ENCODE data around the gene KIF21B. TPM values are rescaled to one million over a fixed set of nuclear protein-coding genes. Genes with fewer than 3 reads are reported as not detected.

Gene KIF21B
- total and polyA plus RNA-seq, 9 of the 15 experiments (the other 6 are each of a cell fraction or from before 2014, with no cell fraction given) = 0.46 to 13.4 (median 5.9) TPM

DNA sequence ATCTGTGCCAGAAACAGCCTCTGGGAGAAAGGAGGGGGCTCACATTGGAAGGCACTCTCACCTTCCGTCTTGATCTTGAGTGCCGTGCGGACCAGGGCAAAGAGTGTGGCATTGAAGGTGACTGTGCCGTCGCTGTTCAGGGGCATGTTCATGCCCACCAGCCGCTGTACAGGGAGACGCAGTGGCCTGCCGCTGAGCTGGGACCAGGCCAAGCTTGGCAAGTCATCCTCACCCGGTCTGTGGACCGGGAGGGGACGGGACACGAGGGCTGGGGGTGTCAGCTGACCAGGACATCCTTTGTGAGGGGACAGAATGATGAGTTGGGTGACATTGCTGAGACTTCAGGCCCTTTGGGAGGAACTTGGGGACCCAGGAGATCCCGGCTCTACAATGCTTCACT lies 25.0 kb upstream of the KIF21B start:
- BruUV-seq (replicated peaks) = no TSS peak
- H4K20me1 ChIP-seq (replicated peaks; ENCODE audit: control insufficient read depth, insufficient read depth, low read length) = peaks cover 3% of the 10 kb centered on the region; the same call in 1 of the 2 replicates
- WGBS (ENCODE audit: insufficient coverage, low coverage, missing lambda C conversion rate) = under 1% methylated on average over 13 of the region's 13 CpGs
- no peak overlapping the region for H2AFZ ChIP-seq (ENCODE audit: low read depth, low read length)
- FAIRE-seq (no peak), DNase-seq (ENCODE audit: extremely low read depth in 1 of 4, low spot score in 3 of 4) (no peak), ATAC-seq (no peak)
- H3K9ac ChIP-seq (ENCODE audit: insufficient read depth in 1 of 2, low read depth in 2 of 2, low read length in 2 of 2) = no peak overlapping the region
- H3K9me3 ChIP-seq (replicated peaks; ENCODE audit: control insufficient read depth, insufficient read depth, low read depth, low read length) = no peaks in the 10 kb centered on the region
- no peak overlapping the region for H3K27ac ChIP-seq (ENCODE audit: extremely low read depth, low read depth, low read length)
- no peaks in the 10 kb centered on the region for H3K9me1 ChIP-seq (ENCODE audit: control insufficient read depth, insufficient read depth, low read length)
- in situ Hi-C loops (cut with MboI) = no loop called here
- ChIA-PET POLR2A (interaction anchor here (0.8 to 1.6 kb wide), 6 partner anchors 9 to 155 kb away, joined by 3 to 6 read pairs (median 4); no protein-coding TSS in a partner anchor), CTCF (ENCODE audit: low intra/inter-chr PET ratio) (no interaction called here)
- no peaks in the 10 kb centered on the region for H3K79me2 ChIP-seq (ENCODE audit: control insufficient read depth, insufficient read depth, low read length)
- peaks cover 0 to 3% of the 10 kb centered on the region in 2 experiments; a peak in 1 of 5 replicates for H3K4me1 ChIP-seq (replicated peaks in 1 of 2; ENCODE audit: control insufficient read depth in 2 of 2, insufficient read depth in 2 of 2, low read length in 2 of 2)
- intact Hi-C loops (cut with micrococcal nuclease) = loop anchor here (10.0 kb wide), 2 partner anchors 66 to 484 kb away; partner anchors contain the start of gene CACNA1S
- no peak overlapping the region for H3K4me2 ChIP-seq (ENCODE audit: insufficient read depth, low read length)
- TF ChIP-seq ESRRB (CRISPR knock-in tag; IDR thresholded peaks at IDR 0.05; ENCODE audit: borderline replicate concordance) (no peak), ZNF277 (CRISPR knock-in tag; IDR thresholded peaks at IDR 0.05; ENCODE audit: borderline replicate concordance) (no peak), DDX20 (tag; IDR thresholded peaks at IDR 0.05; ENCODE audit: low read depth) (no peak), NR3C1 (CRISPR knock-in tag; IDR thresholded peaks at IDR 0.05) (no peak), CREM (IDR thresholded peaks at IDR 0.05; ENCODE audit: low read depth) (no peak), TCF7 (IDR thresholded peaks at IDR 0.05; ENCODE audit: borderline replicate concordance) (no peak), CBFA2T2 (conservative IDR thresholded peaks at IDR 0.05) (no peak), CC2D1A (IDR thresholded peaks at IDR 0.05) (no peak), TCF15 (CRISPR knock-in tag; IDR thresholded peaks at IDR 0.05) (no peak), RNF219 (CRISPR knock-in tag; IDR thresholded peaks at IDR 0.05) (no peak)
- TF ChIP-seq, protein P1, sequence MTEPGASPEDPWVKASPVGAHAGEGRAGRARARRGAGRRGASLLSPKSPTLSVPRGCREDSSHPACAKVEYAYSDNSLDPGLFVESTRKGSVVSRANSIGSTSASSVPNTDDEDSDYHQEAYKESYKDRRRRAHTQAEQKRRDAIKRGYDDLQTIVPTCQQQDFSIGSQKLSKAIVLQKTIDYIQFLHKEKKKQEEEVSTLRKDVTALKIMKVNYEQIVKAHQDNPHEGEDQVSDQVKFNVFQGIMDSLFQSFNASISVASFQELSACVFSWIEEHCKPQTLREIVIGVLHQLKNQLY (CRISPR knock-in tag; conservative IDR thresholded peaks at IDR 0.05) = no peak
- TF ChIP-seq, protein P2, sequence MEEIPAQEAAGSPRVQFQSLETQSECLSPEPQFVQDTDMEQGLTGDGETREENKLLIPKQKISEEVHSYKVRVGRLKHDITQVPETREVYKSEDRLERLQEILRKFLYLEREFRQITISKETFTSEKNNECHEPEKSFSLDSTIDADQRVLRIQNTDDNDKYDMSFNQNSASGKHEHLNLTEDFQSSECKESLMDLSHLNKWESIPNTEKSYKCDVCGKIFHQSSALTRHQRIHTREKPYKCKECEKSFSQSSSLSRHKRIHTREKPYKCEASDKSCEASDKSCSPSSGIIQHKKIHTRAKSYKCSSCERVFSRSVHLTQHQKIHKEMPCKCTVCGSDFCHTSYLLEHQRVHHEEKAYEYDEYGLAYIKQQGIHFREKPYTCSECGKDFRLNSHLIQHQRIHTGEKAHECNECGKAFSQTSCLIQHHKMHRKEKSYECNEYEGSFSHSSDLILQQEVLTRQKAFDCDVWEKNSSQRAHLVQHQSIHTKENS (CRISPR knock-in tag; IDR thresholded peaks at IDR 0.05) = no peak
- H3K36me3 ChIP-seq (ENCODE audit: control insufficient read depth, insufficient read depth, low read length) = no peaks in the 10 kb centered on the region
- peaks cover 32 to 68% of the 10 kb centered on the region in 2 experiments; a peak in 4 of 5 replicates for H3K27me3 ChIP-seq (ENCODE audit: control insufficient read depth in 2 of 2, insufficient read depth in 2 of 2, low read length in 2 of 2)
- H3K4me3 ChIP-seq = no peak overlapping the region
